NT2/D1 (cell line): Measurements from ENCODE around the gene ABCG8.

Experiments
- DNase-seq: peaks from one replicate; pipeline ENCODE4 v3.0.0-alpha.2; 2011; ENCODE audit warnings: low read depth, low spot score
- H3K27me3 ChIP-seq: 2 replicates; pipeline ENCODE4 v1.6.0; 2011; ENCODE audit warnings: mild to moderate bottlenecking; ENCODE audit not compliant: insufficient read length, insufficient read depth
- H3K36me3 ChIP-seq: 2 replicates; pipeline ENCODE4 v1.6.1; 2011; ENCODE audit warnings: mild to moderate bottlenecking, low read length, mixed read lengths; ENCODE audit not compliant: insufficient read depth, insufficient read length
- H3K4me1 ChIP-seq: 2 replicates; pipeline ENCODE4 v1.5.1; 2011; ENCODE audit not compliant: insufficient read depth, insufficient read length
- H3K4me3 ChIP-seq: 2 replicates; pipeline ENCODE4 v1.5.1; 2011; ENCODE audit warnings: low read depth; ENCODE audit not compliant: insufficient read length
- H3K9ac ChIP-seq: 2 replicates; pipeline ENCODE4 v1.6.0; 2011; ENCODE audit warnings: low read depth; ENCODE audit not compliant: insufficient read length
- H3K9me3 ChIP-seq: 2 replicates; pipeline ENCODE4 v1.5.1; 2011; ENCODE audit warnings: mild to moderate bottlenecking, low read length; ENCODE audit not compliant: insufficient read depth
- SUZ12 ChIP-seq: IDR thresholded peaks from 2 replicates; pipeline ENCODE4 v1.6.1; 2011; ENCODE audit not compliant: insufficient read length, insufficient read depth; ENCODE audit errors: extremely low read depth
- YY1 ChIP-seq: IDR thresholded peaks from 2 replicates; pipeline ENCODE4 v1.6.1; 2011; ENCODE audit not compliant: insufficient read length, insufficient read depth
- ZNF274 ChIP-seq: IDR thresholded peaks from 2 replicates; pipeline ENCODE4 v1.6.1; 2011; ENCODE audit warnings: mild to moderate bottlenecking, low read depth, low read length

The ABCG8 gene

DNA sequence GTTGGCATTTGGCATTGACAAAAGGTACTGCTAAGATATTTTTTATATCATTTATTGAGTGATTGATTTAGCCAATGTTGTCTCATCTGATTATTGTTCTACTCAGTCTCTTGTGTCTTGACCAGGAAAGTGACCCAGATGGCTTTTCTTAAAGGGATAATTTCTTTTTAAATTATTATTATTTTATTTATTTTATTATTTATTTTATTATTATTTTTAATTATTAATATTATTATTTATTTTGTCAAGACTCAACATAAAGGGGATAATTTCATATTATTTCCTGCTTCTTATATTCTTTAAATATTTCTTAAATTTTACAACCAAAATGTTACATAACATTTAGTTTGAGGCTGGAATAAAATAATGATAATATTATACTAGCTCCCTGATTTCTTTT is 37.9 kb upstream of the ABCG8 start:
- H3K36me3 ChIP-seq: peaks cover 3% of the 10 kb centered on the region

DNA sequence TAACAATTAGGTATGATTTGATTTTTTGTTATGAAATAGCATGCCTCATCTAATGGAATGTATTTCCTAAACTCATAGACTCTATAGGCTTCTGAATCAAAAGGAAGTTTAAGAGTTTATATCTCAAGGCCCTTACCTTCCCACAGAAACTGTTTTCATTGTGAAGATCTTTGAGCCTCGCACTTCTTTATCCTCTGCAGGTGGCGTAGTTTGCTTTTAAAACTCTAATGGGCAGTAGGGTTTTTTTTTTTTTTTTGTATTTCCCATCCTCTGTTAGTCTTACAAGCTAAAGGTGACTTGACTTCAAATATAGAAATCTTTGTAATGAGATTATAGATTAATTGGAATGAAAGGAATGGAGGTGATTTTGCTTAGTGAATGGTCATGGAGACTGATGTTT is 36.6 kb upstream of the ABCG8 start:
- Histone ChIP-seq H3K9ac (no peak overlapping the region), H3K4me1 (no peaks in the 10 kb centered on the region), H3K27me3 (no peaks in the 10 kb centered on the region), H3K4me3 (no peak overlapping the region), H3K36me3 (peaks cover 6% of the 10 kb centered on the region), H3K9me3 (no peaks in the 10 kb centered on the region)
- DNase-seq: no peak
- TF ChIP-seq ZNF274 (no peak), SUZ12 (no peak), YY1 (no peak)

More for the DNA sequence above, 37.9 kb upstream of the ABCG8 start:
- no peaks in the 10 kb centered on the region for H3K9me3 ChIP-seq
- TF ChIP-seq YY1 (no peak), ZNF274 (no peak), SUZ12 (no peak)
- no peaks in the 10 kb centered on the region for H3K4me1 ChIP-seq
- DNase-seq: no peak
- no peak overlapping the region for H3K9ac ChIP-seq
- H3K4me3 ChIP-seq: no peak overlapping the region
- no peaks in the 10 kb centered on the region for H3K27me3 ChIP-seq

DNA sequence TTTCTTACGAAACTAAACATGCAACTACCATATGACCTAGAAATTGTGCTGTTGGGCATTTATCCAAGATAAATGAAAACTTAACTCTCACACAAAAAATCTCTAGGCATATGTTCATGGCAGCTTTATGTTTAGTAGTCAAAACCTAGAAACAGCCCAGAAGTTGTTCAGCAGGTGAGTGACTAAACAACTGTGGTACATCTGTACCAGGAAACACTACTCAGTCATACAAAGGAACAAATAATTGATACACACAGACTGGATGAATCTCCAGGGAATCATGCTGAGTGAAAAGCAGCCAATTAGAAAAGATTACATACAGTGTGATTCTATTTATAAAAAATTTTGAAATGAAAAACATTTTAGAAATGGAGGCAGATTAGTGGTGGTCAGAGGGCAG is 35.7 kb upstream of the ABCG8 start:
- Histone ChIP-seq H3K4me1 (no peaks in the 10 kb centered on the region), H3K27me3 (no peaks in the 10 kb centered on the region), H3K9ac (no peak overlapping the region), H3K9me3 (no peaks in the 10 kb centered on the region), H3K36me3 (peaks cover 6% of the 10 kb centered on the region), H3K4me3 (no peak overlapping the region)
- TF ChIP-seq ZNF274 (no peak), SUZ12 (no peak), YY1 (no peak)
- no peak for DNase-seq

DNA sequence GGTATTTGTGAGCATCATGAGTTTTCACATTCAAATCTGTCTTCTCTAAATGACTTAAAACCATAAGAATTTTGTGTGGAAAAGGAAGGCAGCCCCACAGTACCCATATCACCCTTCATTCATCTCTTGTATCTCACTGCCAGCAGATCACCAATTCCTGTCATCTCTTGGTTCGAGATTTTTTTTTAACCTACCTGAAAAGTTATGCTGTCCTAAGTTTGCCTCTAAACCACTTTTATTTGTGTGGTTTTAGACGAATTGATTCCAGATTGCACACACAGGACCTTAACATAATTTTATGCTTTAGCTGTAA is 32.1 kb upstream of the ABCG8 start:
- H3K36me3 ChIP-seq: peaks cover 6% of the 10 kb centered on the region
- H3K4me1 ChIP-seq: no peaks in the 10 kb centered on the region
- TF ChIP-seq YY1 (no peak), SUZ12 (no peak), ZNF274 (no peak)
- H3K9ac ChIP-seq: no peak overlapping the region
- no peaks in the 10 kb centered on the region for H3K27me3 ChIP-seq
- DNase-seq: no peak
- H3K9me3 ChIP-seq: no peaks in the 10 kb centered on the region
- H3K4me3 ChIP-seq: no peak overlapping the region

DNA sequence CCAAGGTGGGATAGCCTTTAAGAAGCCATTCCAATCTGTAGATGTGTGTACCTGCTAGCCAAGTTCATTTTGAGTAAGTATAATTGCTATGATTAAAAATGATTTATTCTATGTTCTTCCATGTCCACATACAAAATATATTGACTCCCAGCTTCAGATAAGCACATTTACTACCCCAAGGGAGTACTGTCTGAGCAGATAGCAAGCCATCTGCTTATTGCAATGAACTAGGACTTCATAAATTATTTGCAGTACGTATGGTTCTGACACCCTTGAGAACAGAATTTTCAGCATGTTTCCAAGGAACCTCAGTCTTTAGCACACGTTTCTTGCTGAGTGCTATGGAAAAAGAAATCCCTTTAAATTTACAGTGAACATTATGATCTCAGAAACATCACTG is 28.3 kb upstream of the ABCG8 start:
- Histone ChIP-seq H3K9me3 (no peaks in the 10 kb centered on the region), H3K9ac (no peak overlapping the region), H3K4me1 (no peaks in the 10 kb centered on the region), H3K4me3 (no peak overlapping the region), H3K27me3 (no peaks in the 10 kb centered on the region), H3K36me3 (peaks cover 4% of the 10 kb centered on the region)
- TF ChIP-seq SUZ12 (no peak), YY1 (no peak), ZNF274 (no peak)
- no peak for DNase-seq

DNA sequence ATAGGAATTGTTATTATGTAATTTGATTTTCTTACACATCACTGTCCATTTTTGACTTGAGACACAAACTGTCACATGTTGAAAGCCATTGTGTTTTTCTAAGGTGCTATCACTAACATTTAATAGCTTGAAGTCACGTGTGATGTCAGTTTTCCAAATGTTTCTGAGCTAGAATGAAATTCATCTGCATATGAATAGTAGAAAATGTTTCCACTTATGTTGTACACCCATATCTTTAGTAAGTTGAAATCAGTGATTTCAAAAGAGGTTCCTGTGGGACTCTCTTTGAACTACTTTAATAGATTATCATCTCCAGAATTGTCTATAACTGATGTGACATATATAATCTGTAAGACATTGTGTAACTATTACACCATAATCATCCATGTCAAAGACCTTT is 27.9 kb upstream of the ABCG8 start:
- no peaks in the 10 kb centered on the region for H3K9me3 ChIP-seq
- H3K27me3 ChIP-seq: no peaks in the 10 kb centered on the region
- H3K4me3 ChIP-seq: no peak overlapping the region
- no peak for DNase-seq
- H3K4me1 ChIP-seq: no peaks in the 10 kb centered on the region
- TF ChIP-seq SUZ12 (no peak), ZNF274 (no peak)
- no peak overlapping the region for H3K9ac ChIP-seq
- H3K36me3 ChIP-seq: peaks cover 2% of the 10 kb centered on the region

DNA sequence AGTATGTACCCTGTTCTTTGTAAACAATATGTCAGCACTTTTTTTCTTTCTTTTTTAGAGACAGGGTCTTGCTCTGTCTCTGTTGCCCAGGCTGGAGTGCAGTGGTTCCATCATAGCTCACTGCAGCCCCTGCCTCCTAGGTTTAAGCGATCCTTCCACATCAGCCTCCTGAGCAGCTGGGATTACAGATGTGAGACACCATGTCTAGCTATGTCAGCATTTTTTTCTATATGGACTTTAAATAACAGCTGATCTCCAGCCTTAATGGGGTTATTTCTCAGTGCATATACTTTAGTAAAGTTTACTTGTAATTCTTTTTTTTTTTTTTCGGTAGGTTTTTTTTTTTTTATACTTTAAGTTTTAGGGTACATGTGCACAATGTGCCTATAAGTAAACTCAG is 26.8 kb upstream of the ABCG8 start:
- no peaks in the 10 kb centered on the region for H3K36me3 ChIP-seq
- no peaks in the 10 kb centered on the region for H3K9me3 ChIP-seq
- no peak overlapping the region for H3K4me3 ChIP-seq
- H3K4me1 ChIP-seq: no peaks in the 10 kb centered on the region
- H3K9ac ChIP-seq: no peak overlapping the region
- TF ChIP-seq ZNF274 (no peak), SUZ12 (no peak), YY1 (no peak)
- no peak for DNase-seq
- H3K27me3 ChIP-seq: no peaks in the 10 kb centered on the region

DNA sequence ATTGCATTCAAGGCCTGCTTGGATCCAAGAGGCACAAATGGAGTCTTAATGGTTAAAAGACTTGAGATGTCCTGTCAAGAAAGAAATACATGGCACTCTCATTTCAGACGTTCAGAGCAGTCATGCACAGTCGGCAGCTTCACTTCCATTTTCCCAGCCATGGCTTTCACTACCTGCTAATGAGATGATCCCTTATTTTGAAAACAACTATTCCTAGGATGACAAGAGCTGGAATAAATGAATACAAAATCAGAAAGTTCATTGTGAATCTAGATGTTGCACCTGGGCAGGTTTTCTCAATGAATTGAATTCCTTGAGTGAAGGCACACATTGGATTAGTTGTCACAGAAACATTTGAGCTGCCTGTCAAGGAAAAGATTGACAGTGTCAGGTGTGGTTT is 25.8 kb upstream of the ABCG8 start:
- H3K9me3 ChIP-seq: no peaks in the 10 kb centered on the region
- no peaks in the 10 kb centered on the region for H3K36me3 ChIP-seq
- no peak overlapping the region for H3K4me3 ChIP-seq
- H3K4me1 ChIP-seq: no peaks in the 10 kb centered on the region
- H3K9ac ChIP-seq: no peak overlapping the region
- DNase-seq: no peak
- no peak for TF ChIP-seq SUZ12
- TF ChIP-seq YY1: no peak
- TF ChIP-seq ZNF274: no peak
- H3K27me3 ChIP-seq: no peaks in the 10 kb centered on the region
